ENCODE results near the gene SUGCT. TPM values are rescaled to one million over a fixed set of nuclear protein-coding genes. Genes with fewer than 3 reads are reported as not detected.

The SUGCT gene
- total RNA-seq, 1 donor from 2014 or later: 11.9 TPM

- H3K4me1 Mint-ChIP-seq (ENCODE audit: unreplicated experiment): peaks cover 41% of the 10 kb centered on the region
- no peaks in the 10 kb centered on the region for H3K27me3 Mint-ChIP-seq (ENCODE audit: unreplicated experiment)
- peak; percentile 30 for TF ChIP-seq CTCF (IDR thresholded peaks at IDR 0.05)
- no peak for DNase-seq (ENCODE audit: extremely low spot score, unreplicated experiment)
- peak overlapping the region; percentile 61 for H3K27ac Mint-ChIP-seq (ENCODE audit: unreplicated experiment)
- no peaks in the 10 kb centered on the region for H3K36me3 Mint-ChIP-seq (ENCODE audit: unreplicated experiment)
- H3K9me3 Mint-ChIP-seq (ENCODE audit: unreplicated experiment): no peaks in the 10 kb centered on the region
- no peak overlapping the region for H3K4me3 Mint-ChIP-seq (ENCODE audit: unreplicated experiment)
Observed at GRCh38 chr7:40761762-40762560, 627.2 kb downstream of the SUGCT start.

- Mint-ChIP-seq H3K4me1 (ENCODE audit: unreplicated experiment) (peaks cover 39% of the 10 kb centered on the region), H3K36me3 (ENCODE audit: unreplicated experiment) (no peaks in the 10 kb centered on the region), H3K27ac (ENCODE audit: unreplicated experiment) (peak overlapping the region; percentile 94), H3K9me3 (ENCODE audit: unreplicated experiment) (no peaks in the 10 kb centered on the region), H3K27me3 (ENCODE audit: unreplicated experiment) (no peaks in the 10 kb centered on the region), H3K4me3 (ENCODE audit: unreplicated experiment) (no peak overlapping the region)
- peak; percentile 64 for TF ChIP-seq CTCF (IDR thresholded peaks at IDR 0.05)
- DNase-seq (ENCODE audit: extremely low spot score, unreplicated experiment): no peak
Observed at GRCh38 chr7:40763319-40764287, 628.8 kb downstream of the SUGCT start.

- Mint-ChIP-seq H3K4me1 (ENCODE audit: unreplicated experiment) (peaks cover 39% of the 10 kb centered on the region), H3K27ac (ENCODE audit: unreplicated experiment) (no peak overlapping the region)
- no peak for DNase-seq (ENCODE audit: extremely low spot score, unreplicated experiment)
Observed at GRCh38 chr7:40765639-40766038, 630.8 kb downstream of the SUGCT start.

GRCh38 chr7:40772096-40772495, 637.3 kb downstream of the SUGCT start:
- Mint-ChIP-seq H3K27me3 (ENCODE audit: unreplicated experiment) (no peaks in the 10 kb centered on the region), H3K9me3 (ENCODE audit: unreplicated experiment) (no peaks in the 10 kb centered on the region), H3K4me3 (ENCODE audit: unreplicated experiment) (no peak overlapping the region), H3K27ac (ENCODE audit: unreplicated experiment) (no peak overlapping the region), H3K4me1 (ENCODE audit: unreplicated experiment) (peaks cover 2% of the 10 kb centered on the region), H3K36me3 (ENCODE audit: unreplicated experiment) (no peaks in the 10 kb centered on the region)
- no peak for DNase-seq (ENCODE audit: extremely low spot score, unreplicated experiment)
- TF ChIP-seq CTCF (IDR thresholded peaks at IDR 0.05): no peak

More at GRCh38 chr7:40765639-40766038, 630.8 kb downstream of the SUGCT start:
- no peak for TF ChIP-seq CTCF (IDR thresholded peaks at IDR 0.05)
- H3K9me3 Mint-ChIP-seq (ENCODE audit: unreplicated experiment): no peaks in the 10 kb centered on the region
- no peaks in the 10 kb centered on the region for H3K36me3 Mint-ChIP-seq (ENCODE audit: unreplicated experiment)
- H3K4me3 Mint-ChIP-seq (ENCODE audit: unreplicated experiment): no peak overlapping the region
- no peaks in the 10 kb centered on the region for H3K27me3 Mint-ChIP-seq (ENCODE audit: unreplicated experiment)

GRCh38 chr7:40773656-40774055, 638.9 kb downstream of the SUGCT start:
- no peaks in the 10 kb centered on the region for H3K27me3 Mint-ChIP-seq (ENCODE audit: unreplicated experiment)
- no peak overlapping the region for H3K27ac Mint-ChIP-seq (ENCODE audit: unreplicated experiment)
- DNase-seq (ENCODE audit: extremely low spot score, unreplicated experiment): no peak
- H3K9me3 Mint-ChIP-seq (ENCODE audit: unreplicated experiment): no peaks in the 10 kb centered on the region
- H3K4me3 Mint-ChIP-seq (ENCODE audit: unreplicated experiment): no peak overlapping the region
- H3K4me1 Mint-ChIP-seq (ENCODE audit: unreplicated experiment): peaks cover 2% of the 10 kb centered on the region
- no peak for TF ChIP-seq CTCF (IDR thresholded peaks at IDR 0.05)
- H3K36me3 Mint-ChIP-seq (ENCODE audit: unreplicated experiment): no peaks in the 10 kb centered on the region

All from osteocyte (in vitro differentiated cells).